LNCaP clone FGC (cell line): Measurements from ENCODE around the gene SHISAL2A.
A peak's percentile ranks its signal among the peaks of the same experiment; 100 is the strongest.

Source experiments
- DNase-seq: peaks from one replicate; pipeline ENCODE4 v3.0.0-alpha.2; 2011; ENCODE audit warnings: low read depth
- H3K4me3 ChIP-seq: 2 replicates; pipeline ENCODE4 v1.5.1; 2011; ENCODE audit warnings: mild to moderate bottlenecking, low read depth, low read length, control low read depth
- CTCF ChIP-seq: IDR thresholded peaks from 2 replicates; pipeline ENCODE4 v1.5.1; 2012; ENCODE audit warnings: mild to moderate bottlenecking; ENCODE audit not compliant: control insufficient read depth, insufficient read depth; ENCODE audit errors: extremely low read depth

The SHISAL2A gene

GRCh38 chr1:52601991-52602855, 30.7 kb upstream of the SHISAL2A start, which contains the start of gene GPX7:
Gene GPX7 (plus strand): TSS chr1:52602371. CDS start chr1:52602410, 39 bp downstream.
- no peak within 1 kb of the TSS for H3K4me3 ChIP-seq
- no peak for TF ChIP-seq CTCF
- DNase-seq: no peak

- DNase-seq: no peak
- no peak for TF ChIP-seq CTCF
- no peak overlapping the region for H3K4me3 ChIP-seq
Observed at GRCh38 chr1:52602856-52603600, 29.9 kb upstream of the SHISAL2A start.

GRCh38 chr1:52603630-52604029, 29.3 kb upstream of the SHISAL2A start:
- DNase-seq: no peak
- no peak overlapping the region for H3K4me3 ChIP-seq
- no peak for TF ChIP-seq CTCF

GRCh38 chr1:52604063-52604770, 28.8 kb upstream of the SHISAL2A start:
- no peak for DNase-seq
- no peak overlapping the region for H3K4me3 ChIP-seq
- TF ChIP-seq CTCF: no peak

- no peak overlapping the region for H3K4me3 ChIP-seq
- DNase-seq: peak; percentile 18
- no peak for TF ChIP-seq CTCF
Observed at GRCh38 chr1:52613636-52614373, 19.2 kb upstream of the SHISAL2A start.

GRCh38 chr1:52614671-52615070, 18.3 kb upstream of the SHISAL2A start:
- no peak for TF ChIP-seq CTCF
- H3K4me3 ChIP-seq: no peak overlapping the region
- DNase-seq: no peak
